NCI-H2107 treated with DMSO at 0.1 percent for 48 hours (cell line): ENCODE results near the gene UNC5A.
A peak's percentile ranks its signal among the peaks of the same experiment; 100 is the strongest.

Source experiments
- DNase-seq: peaks from one replicate; lab custom pipeline; 2025; ENCODE audit not compliant: unreplicated experiment; lab: John Stamatoyannopoulos, UW

The UNC5A gene

GRCh38 chr5:176810081-176810597 lies at the start of gene UNC5A:
TSS of gene UNC5A (plus strand) at chr5:176810559. CDS start at chr5:176810751, 192 bp downstream.
- DNase-seq: no peak

DNA sequence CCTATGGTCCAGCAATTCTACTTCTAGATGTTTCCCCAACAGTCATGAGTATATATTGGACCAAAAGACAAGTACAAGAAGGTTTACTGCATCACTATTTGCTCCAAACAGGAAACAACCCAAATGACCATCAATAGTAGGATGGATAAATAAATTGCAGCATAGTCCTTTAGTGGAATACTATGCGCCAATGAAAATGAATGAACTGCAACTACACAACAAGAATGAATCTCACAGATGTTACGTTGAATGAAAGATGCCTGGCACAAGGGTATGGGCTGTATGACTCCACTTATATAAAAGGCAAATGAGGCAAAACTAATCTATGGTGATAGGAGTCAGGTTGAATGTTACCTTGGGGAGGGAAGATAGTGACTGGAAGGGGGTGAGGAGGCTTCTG lies 48.6 kb upstream of the UNC5A start:
- DNase-seq: no peak

GRCh38 chr5:176762489-176762888 lies 47.9 kb upstream of the UNC5A start:
- DNase-seq: no peak

GRCh38 chr5:176765687-176766086 lies 44.7 kb upstream of the UNC5A start:
- DNase-seq: no peak

GRCh38 chr5:176768174-176768970 lies 42.0 kb upstream of the UNC5A start:
- no peak for DNase-seq

- DNase-seq: no peak
Observed at GRCh38 chr5:176769911-176770310, 40.4 kb upstream of the UNC5A start.

- no peak for DNase-seq
Observed at GRCh38 chr5:176770431-176770830, 39.9 kb upstream of the UNC5A start.

- DNase-seq: no peak
Observed at GRCh38 chr5:176771102-176771845, 39.1 kb upstream of the UNC5A start.

DNA sequence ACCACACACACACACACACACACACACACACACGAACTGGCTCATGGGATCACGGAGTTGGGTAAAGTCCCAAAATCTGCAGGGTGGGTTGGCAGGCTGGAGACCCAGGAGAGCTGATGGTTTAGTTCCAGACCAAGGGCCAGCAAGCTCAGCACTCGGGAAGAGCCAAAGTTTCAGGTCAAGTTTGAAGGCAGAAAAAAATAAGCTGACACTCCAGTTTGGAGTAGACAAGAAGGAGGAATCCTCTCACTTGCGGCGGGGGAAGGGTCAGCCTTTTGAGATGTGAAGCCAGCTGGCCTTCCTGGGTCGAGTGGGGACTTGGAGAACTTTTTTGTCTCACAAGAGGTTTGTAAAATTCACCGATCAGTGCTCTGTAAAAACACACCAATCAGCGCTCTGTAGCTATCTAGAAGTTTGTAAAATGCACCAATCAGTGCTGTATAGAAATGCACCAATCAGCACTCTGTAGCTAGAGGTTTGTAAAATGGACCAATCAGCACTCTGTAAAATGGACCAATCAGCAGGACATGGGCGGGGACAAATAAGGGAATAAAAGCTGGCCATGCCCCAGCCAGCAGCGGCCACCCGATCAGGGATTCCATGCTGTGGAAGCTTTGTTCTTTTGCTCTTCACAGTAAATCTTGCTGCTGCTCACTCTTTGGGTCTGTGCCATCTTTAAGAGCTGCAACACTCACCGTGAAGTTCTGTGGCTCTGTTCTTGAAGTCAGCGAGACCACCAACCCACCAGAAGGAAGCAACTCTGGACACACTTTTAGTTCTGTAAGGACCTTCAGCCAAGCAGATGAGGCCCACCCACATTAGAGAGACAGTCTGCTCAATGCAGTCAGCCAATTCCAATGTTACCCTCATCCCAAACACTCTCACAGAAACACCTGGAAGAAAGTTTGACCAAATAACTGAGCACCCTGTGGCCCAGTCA lies 37.8 kb upstream of the UNC5A start:
- no peak for DNase-seq

GRCh38 chr5:176773408-176774035 lies 36.8 kb upstream of the UNC5A start:
- no peak for DNase-seq

GRCh38 chr5:176774216-176775171 lies 35.9 kb upstream of the UNC5A start:
- no peak for DNase-seq

- no peak for DNase-seq
Observed at GRCh38 chr5:176775409-176775808, 35.0 kb upstream of the UNC5A start.

- DNase-seq: no peak
Observed at GRCh38 chr5:176776141-176776865, 34.1 kb upstream of the UNC5A start.

DNA sequence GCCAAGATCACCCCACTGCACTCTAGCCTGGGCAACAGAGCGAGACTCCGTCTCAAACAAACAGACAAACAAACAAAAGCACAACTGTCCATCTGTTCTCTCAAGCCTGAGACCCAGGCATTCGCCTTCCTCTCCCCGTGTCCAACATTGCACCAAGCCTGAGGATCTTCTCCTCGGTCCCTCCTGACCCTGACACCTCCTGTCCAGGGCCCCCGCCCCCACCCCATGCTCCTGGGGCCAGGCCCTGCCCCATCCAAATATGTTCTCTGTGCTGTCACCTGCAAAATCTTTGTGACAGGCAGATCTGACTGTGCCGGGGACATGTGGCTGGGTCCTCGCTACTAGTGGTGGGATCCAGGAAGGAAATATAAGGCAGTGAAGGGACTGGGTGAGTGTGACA lies 33.4 kb upstream of the UNC5A start:
- no peak for DNase-seq

DNA sequence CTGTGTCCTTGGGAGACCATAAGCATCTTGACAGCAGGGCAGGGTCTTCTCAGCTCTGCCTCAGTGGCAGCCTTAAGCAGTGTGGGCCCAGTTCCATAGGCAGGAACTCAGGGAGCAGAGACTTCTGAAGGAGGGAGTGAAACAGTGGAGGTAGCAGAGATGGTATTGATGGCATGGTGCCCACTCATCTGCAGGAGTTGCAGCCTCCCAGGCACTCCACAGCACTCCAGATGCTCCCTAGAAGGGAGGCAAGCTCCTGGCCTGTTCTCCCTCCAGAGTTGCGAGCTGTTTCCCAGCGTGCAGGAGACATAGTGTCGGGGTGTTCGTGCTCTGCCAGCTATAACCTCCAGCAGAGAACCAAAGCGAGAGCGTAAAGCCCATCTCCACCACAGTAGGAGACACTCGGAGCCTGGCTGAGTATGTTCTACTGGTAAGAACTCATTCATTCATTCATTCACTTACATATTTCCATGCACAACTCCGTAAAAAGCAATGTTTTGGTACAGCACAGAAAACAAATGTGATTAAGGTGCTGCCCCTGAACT lies 31.4 kb upstream of the UNC5A start:
- DNase-seq: no peak

GRCh38 chr5:176779537-176779936 lies 30.8 kb upstream of the UNC5A start:
- no peak for DNase-seq

DNA sequence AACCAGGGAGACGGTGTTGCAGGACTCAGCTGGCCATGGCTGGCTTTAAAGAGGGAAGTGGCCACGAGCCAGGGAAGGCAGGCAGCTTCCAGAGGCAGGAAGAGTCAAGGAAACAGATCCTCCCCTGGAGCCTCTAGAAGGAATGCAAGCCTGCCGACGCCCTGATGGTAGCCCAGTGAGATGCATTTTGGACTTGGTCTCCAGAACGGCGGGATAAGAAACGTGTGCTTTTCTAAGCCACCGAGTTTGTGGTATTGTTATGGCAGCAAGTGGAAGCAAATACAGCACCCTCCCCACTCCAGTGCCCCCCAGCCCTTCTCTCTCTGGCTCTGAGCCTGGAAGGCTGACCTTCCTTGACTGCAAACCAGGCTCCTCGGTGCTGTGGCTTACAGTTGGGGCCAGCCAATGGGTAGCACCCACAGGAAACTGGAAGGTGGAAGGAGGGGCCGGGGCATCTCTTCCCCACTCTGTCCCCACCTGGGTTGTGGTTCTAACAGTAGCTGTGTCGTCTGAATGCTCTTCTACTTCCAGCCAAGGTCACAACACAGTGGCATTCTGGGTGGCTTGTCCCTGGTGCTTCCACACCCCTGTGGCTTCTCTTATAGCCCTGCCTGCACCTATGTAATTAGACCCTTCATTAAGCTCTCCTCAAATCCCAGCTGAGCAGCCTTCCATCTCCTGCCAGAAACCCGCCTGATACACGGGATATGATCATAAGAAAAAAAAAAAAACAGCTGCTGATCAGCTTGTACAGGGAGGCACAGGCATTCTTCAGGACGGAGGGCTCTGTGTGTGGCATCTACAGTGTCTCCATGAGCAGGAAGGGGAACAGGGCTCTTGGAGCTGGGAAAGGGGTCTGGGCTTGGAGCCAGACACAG lies 29.9 kb upstream of the UNC5A start:
- peak; percentile 19 for DNase-seq

DNA sequence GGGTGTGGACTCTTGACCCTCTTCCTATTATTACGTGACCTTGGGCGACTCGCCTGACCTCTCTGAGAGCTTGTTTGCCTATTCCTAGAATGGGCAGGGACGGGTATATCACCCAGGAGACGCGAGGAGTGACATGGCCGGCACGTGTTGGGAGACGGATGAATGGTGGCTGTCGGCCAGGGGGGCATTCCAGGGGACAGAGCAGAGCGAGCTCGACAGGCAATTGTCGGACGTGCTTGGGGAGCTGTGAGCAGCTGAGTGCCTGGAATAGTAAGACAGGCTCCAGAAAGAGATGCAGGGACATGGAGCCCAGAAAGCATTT lies 29.3 kb upstream of the UNC5A start:
- no peak for DNase-seq
